ENCODE data around the gene BRAP.
"Not testable (repeated sequence)": the region's sequence is repeated elsewhere in the genome, so short reads cannot be mapped to it uniquely, and the experiment has no call there.

Gene BRAP

GRCh38 chr12:111605911-111606766, 79.6 kb downstream of the BRAP start:
- DNase-seq, result no peak

- not testable (repeated sequence) for DNase-seq
These were observed 82.9 kb downstream of the BRAP start for GRCh38 chr12:111602857-111603256.

GRCh38 chr12:111602348-111602747, 83.4 kb downstream of the BRAP start:
- DNase-seq, result no peak

GRCh38 chr12:111600986-111601385, 84.8 kb downstream of the BRAP start:
- not testable (repeated sequence) for DNase-seq

GRCh38 chr12:111600205-111600642, 85.5 kb downstream of the BRAP start:
- no peak for DNase-seq

GRCh38 chr12:111599453-111600204, 86.1 kb downstream of the BRAP start:
- DNase-seq, result peak; percentile 67 to 71 (median 69)

- peak; percentile 60 to 65 (median 62) for DNase-seq
These were observed 86.9 kb downstream of the BRAP start, which contains the start of gene ATXN2 for GRCh38 chr12:111598637-111599452. ATXN2 (minus strand) TSS chr12:111599315; CDS start chr12:111599034, 281 bp downstream.

GRCh38 chr12:111597831-111598636, 87.7 kb downstream of the BRAP start:
- peak in 1 of 4 experiments; percentile 15 for DNase-seq

GRCh38 chr12:111596985-111597830, 88.5 kb downstream of the BRAP start:
- no peak for DNase-seq

GRCh38 chr12:111595341-111595835, 90.4 kb downstream of the BRAP start:
- not testable (repeated sequence) for DNase-seq
